Fibroblast of lung (primary cell): ENCODE results near the gene VWA3B. TPM values are rescaled to one million over a fixed set of nuclear protein-coding genes. Genes with fewer than 3 reads are reported as not detected.

ENCODE experiments used
- DNase-seq, 2 donors: peaks; one replicate each; pipeline versions ENCODE4 v3.0.0 to v3.0.0-alpha.2; 2010; ENCODE audit warnings: low read depth in 2 of 2
- H2AFZ ChIP-seq: 2 replicates; pipeline ENCODE4 v1.5.1; 2012; ENCODE audit warnings: low read length, control low read depth, inconsistent platforms
- H3K27ac ChIP-seq: 2 replicates; pipeline ENCODE4 v1.5.1; 2011; ENCODE audit warnings: low read length, control low read depth; ENCODE audit not compliant: insufficient read depth
- H3K27me3 ChIP-seq: 2 replicates; pipeline ENCODE4 v1.5.1; 2011; ENCODE audit warnings: mild to moderate bottlenecking, low read length; ENCODE audit not compliant: control insufficient read depth, insufficient read depth
- H3K36me3 ChIP-seq: 2 replicates; pipeline ENCODE4 v1.5.1; 2011; ENCODE audit warnings: low read length; ENCODE audit not compliant: control insufficient read depth, insufficient read depth
- H3K4me1 ChIP-seq: 2 replicates; pipeline ENCODE4 v1.5.1; 2011; ENCODE audit warnings: low read length; ENCODE audit not compliant: control insufficient read depth, insufficient read depth; ENCODE audit errors: extremely low read depth
- H3K4me2 ChIP-seq: 2 replicates; pipeline ENCODE4 v1.5.1; 2011; ENCODE audit warnings: low read length, control low read depth; ENCODE audit not compliant: insufficient read depth; ENCODE audit errors: extremely low read depth
- H3K4me3 ChIP-seq, 4 experiments: fragments of 200-600 bp in 1 of 4; sonication (generic) in 1 of 4; replicated peaks in 1 of 4; 2 replicates each; pipeline ENCODE4 v1.5.1; 2011 to 2016; ENCODE audit warnings: low read length in 4 of 4, low read depth in 3 of 4, mild to moderate bottlenecking in 3 of 4, control low read depth in 2 of 4, inconsistent platforms in 1 of 4, mixed read lengths in 1 of 4; ENCODE audit not compliant: insufficient read depth in 1 of 4; ENCODE audit errors: control extremely low read depth in 1 of 4
- H3K79me2 ChIP-seq: 2 replicates; pipeline ENCODE4 v1.5.1; 2012; ENCODE audit warnings: mild to moderate bottlenecking, low read length, inconsistent platforms; ENCODE audit not compliant: control insufficient read depth, insufficient read depth
- H3K9ac ChIP-seq: 2 replicates; pipeline ENCODE4 v1.5.1; 2011; ENCODE audit warnings: mild to moderate bottlenecking, low read length, control low read depth; ENCODE audit not compliant: insufficient read depth
- H3K9me3 ChIP-seq: 2 replicates; pipeline ENCODE4 v1.5.1; 2012; ENCODE audit warnings: low read depth, low read length; ENCODE audit not compliant: control insufficient read depth, insufficient read depth
- H4K20me1 ChIP-seq: 2 replicates; pipeline ENCODE4 v1.5.1; 2011; ENCODE audit warnings: low read length; ENCODE audit not compliant: control insufficient read depth, insufficient read depth; ENCODE audit errors: extremely low read depth
- EZH2 ChIP-seq: IDR thresholded peaks from 2 replicates; pipeline ENCODE4 v1.5.1; 2012; ENCODE audit warnings: low read length, control low read depth, mild to moderate bottlenecking; ENCODE audit errors: missing control alignments
- polyA plus RNA-seq, 2 donors: library from polyadenylated mRNA; depleted of rRNA in 1 of 2; stranded (reverse) in 1 of 2; unstranded in 1 of 2; fragments of >200 nt; gene quantifications; 2 replicates each; pipeline ENCODE4 v1.2.1, GENCODE V29; 2011 to 2012; ENCODE audit warnings: missing spikeins in 1 of 2
- total RNA-seq: library from RNA; depleted of rRNA; stranded (reverse); fragments of >200 nt; gene quantifications from 2 replicates; pipeline ENCODE4 v1.2.1, GENCODE V29; 2014
- TF ChIP-seq, protein P1 (sequence below), 2 donors: IDR thresholded peaks in 1 of 2; conservative IDR thresholded peaks in 1 of 2; 1 replicate in 1 of 2; 2 replicates in 1 of 2; pipeline ENCODE4 v1.5.1; 2011 to 2012; ENCODE audit warnings: low read length in 2 of 2, control low read depth in 1 of 2, inconsistent platforms in 1 of 2, low read depth in 1 of 2, mild to moderate bottlenecking in 1 of 2

VWA3B gene
- total and polyA plus RNA-seq, 2 donors (not counting 1 experiment from before 2014, with no cell fraction given): 0.17 TPM; not detected in 1

DNA sequence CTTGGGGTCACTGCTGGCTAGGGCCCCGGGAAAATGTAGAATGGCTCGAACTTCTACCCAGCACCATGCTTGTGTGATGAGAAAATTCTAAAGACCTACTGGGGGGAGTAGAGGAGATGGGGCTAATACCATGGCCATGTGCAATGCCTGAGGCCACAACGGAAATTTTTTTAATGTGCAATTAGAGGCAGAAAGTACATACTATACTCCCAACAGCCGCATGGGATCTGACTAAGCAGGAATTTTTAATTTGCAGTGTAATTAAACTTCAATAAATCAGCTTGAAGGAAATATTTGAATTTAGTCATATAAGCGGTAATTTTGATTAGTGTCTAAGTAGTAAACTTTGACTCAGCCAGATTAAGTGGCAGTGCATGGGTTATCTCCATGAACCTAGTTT, 206.1 kb downstream of the VWA3B start:
- Histone ChIP-seq H3K9me3 (no peaks in the 10 kb centered on the region), H3K9ac (no peak overlapping the region), H3K36me3 (no peaks in the 10 kb centered on the region), H3K4me1 (no peaks in the 10 kb centered on the region), H4K20me1 (no peaks in the 10 kb centered on the region), H3K27ac (no peak overlapping the region), H3K4me2 (no peak overlapping the region), H3K27me3 (no peaks in the 10 kb centered on the region), H3K79me2 (no peaks in the 10 kb centered on the region), H3K4me3 (no peak overlapping the region), H2AFZ (no peak overlapping the region)
- TF ChIP-seq, protein P1, sequence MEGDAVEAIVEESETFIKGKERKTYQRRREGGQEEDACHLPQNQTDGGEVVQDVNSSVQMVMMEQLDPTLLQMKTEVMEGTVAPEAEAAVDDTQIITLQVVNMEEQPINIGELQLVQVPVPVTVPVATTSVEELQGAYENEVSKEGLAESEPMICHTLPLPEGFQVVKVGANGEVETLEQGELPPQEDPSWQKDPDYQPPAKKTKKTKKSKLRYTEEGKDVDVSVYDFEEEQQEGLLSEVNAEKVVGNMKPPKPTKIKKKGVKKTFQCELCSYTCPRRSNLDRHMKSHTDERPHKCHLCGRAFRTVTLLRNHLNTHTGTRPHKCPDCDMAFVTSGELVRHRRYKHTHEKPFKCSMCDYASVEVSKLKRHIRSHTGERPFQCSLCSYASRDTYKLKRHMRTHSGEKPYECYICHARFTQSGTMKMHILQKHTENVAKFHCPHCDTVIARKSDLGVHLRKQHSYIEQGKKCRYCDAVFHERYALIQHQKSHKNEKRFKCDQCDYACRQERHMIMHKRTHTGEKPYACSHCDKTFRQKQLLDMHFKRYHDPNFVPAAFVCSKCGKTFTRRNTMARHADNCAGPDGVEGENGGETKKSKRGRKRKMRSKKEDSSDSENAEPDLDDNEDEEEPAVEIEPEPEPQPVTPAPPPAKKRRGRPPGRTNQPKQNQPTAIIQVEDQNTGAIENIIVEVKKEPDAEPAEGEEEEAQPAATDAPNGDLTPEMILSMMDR (conservative IDR thresholded peaks at IDR 0.05 in 1 of 2, IDR thresholded peaks at IDR 0.05 in 1 of 2; ENCODE audit: low read depth in 1 of 2, low read length in 2 of 2): no peak
- no peak for TF ChIP-seq EZH2
- DNase-seq: no peak

DNA sequence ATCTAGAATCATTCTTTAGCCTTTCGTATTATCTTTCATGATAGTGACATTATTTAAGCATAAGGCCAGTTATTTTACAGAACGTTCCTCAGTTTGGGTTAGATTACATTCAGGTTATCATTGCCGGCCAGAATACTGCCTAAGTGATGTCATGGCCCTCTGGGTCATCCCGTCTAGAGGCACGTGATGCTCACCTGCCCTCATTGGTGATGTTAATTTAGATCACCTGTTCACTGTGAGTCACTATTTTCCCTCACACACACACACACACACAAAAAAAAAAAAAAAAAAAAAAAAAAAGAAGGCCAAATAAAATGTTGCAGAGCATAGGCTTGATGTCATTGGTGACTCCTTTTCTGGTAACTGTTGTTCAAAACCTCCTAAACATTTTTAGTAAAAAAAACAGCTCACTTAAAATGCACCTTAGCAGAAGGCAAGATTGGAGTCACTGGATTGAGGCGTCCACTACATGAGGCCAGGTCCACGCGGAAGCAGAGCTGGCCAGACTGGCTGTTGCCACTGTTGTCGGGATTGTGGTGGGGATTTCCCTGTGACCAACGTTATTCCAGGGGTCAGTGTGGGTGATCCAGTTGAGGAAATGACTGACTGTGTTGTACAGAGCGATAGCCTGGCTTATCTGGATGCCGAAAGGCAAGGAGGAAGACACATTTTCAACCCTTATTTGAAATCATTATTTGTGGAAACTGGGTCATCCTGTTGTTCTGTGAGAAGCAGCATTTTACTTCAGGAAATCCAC, 207.1 kb downstream of the VWA3B start:
- Histone ChIP-seq H3K27me3 (no peaks in the 10 kb centered on the region), H3K27ac (no peak overlapping the region)
- no peak for TF ChIP-seq EZH2
- TF ChIP-seq, protein P1 (conservative IDR thresholded peaks at IDR 0.05 in 1 of 2, IDR thresholded peaks at IDR 0.05 in 1 of 2; ENCODE audit: low read depth in 1 of 2, low read length in 2 of 2): no peak

DNA sequence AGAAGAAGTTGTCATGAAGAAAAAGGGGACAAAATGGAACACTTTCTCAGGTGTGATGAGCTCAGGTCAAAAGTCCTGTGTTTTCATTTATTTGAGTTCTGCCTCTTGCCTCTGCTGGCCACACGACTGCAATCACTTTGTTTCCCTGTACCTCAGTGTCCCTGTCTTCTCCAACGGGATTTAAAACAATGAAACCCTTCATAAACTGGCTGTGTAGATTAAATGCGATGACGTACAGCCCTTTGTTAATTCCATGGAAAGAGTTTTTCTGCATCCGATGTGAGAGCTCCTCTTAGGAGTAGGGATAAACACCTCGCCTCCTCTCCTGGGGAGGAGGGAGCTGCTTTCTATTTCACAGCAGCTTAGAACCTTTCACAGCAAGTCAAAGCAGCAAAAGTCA, 207.7 kb downstream of the VWA3B start:
- no peaks in the 10 kb centered on the region for H3K4me1 ChIP-seq
- no peaks in the 10 kb centered on the region for H3K27me3 ChIP-seq
- no peak for DNase-seq
- no peak overlapping the region for H3K4me3 ChIP-seq
- TF ChIP-seq, protein P1 (conservative IDR thresholded peaks at IDR 0.05 in 1 of 2, IDR thresholded peaks at IDR 0.05 in 1 of 2; ENCODE audit: low read depth in 1 of 2, low read length in 2 of 2): no peak
- no peak for TF ChIP-seq EZH2
- no peak overlapping the region for H3K27ac ChIP-seq
- no peaks in the 10 kb centered on the region for H3K9me3 ChIP-seq
- H3K9ac ChIP-seq: no peak overlapping the region
- no peak overlapping the region for H3K4me2 ChIP-seq
- no peaks in the 10 kb centered on the region for H4K20me1 ChIP-seq
- H3K36me3 ChIP-seq: no peaks in the 10 kb centered on the region
- no peaks in the 10 kb centered on the region for H3K79me2 ChIP-seq
- H2AFZ ChIP-seq: no peak overlapping the region

More for the DNA sequence above, 207.1 kb downstream of the VWA3B start:
- Histone ChIP-seq H3K9ac (no peak overlapping the region), H4K20me1 (no peaks in the 10 kb centered on the region), H3K36me3 (no peaks in the 10 kb centered on the region), H3K79me2 (no peaks in the 10 kb centered on the region), H3K4me2 (no peak overlapping the region), H3K4me1 (no peaks in the 10 kb centered on the region), H3K4me3 (no peak overlapping the region), H3K9me3 (no peaks in the 10 kb centered on the region), H2AFZ (no peak overlapping the region)
- no peak for DNase-seq
